GM12873 (cell line): ENCODE measurements around the gene LRP8.

Experiments used
- CTCF ChIP-seq: IDR thresholded peaks from 2 replicates; pipeline ENCODE4 v1.5.1; 2012; ENCODE audit warnings: low read depth, mild to moderate bottlenecking, moderate library complexity, low read length, control low read depth; ENCODE audit not compliant: insufficient read depth; ENCODE audit errors: missing control alignments

LRP8 gene

DNA sequence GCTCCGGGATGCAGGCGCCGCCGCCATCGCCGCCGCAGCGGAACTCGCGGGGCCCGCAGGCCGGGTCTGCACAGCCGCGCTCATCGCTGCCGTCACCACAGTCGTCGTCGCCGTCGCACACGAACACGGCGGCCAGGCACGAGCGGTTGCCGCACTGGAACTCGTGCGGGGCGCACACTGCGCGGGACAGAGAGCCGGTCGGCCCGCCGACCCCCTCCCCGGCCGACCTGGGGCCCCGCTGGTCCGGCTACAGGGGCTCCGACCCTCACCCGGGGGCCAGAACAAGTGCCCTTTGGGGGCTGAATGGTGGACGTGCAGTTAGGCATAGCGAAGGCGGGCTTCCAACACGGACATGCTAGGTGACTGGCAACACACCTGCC lies 51.0 kb downstream of the LRP8 start:
- TF ChIP-seq CTCF: no peak

DNA sequence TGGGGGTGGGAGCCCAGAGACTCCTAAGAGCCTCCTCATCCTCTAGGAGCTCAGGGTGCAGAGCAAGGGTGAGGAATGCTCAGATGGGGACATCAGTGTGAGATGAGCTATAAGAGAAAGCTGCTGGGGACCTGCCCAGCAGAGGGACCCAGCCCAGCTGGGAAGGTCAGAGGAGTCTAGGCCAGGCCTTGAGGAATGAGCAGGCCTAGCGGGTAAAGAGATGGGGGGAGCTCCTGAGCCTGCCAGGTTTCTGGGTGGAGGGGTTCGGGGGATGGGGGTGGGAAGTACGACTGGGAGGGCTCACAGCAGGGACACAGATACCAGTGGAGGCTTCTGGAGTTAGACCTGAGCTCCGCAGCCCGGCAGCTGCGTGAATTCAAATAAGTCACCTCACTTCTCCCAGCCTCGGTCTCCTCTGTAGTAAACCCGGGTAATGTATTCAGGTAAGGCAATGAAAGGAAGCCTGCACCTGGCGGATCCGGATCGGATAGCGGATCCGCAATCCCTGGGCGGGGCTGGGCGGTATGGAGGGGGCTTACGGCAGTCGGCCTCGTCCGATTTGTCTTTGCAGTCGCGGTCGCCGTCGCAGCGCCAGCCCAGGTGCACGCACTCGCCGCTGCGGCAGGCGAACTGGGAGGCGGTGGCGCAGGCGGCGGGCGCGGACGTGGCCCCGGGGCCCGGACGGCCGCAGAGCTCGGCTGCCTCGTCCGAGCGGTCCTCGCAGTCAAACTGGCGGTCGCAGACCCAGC lies 51.5 kb downstream of the LRP8 start:
- TF ChIP-seq CTCF: no peak

DNA sequence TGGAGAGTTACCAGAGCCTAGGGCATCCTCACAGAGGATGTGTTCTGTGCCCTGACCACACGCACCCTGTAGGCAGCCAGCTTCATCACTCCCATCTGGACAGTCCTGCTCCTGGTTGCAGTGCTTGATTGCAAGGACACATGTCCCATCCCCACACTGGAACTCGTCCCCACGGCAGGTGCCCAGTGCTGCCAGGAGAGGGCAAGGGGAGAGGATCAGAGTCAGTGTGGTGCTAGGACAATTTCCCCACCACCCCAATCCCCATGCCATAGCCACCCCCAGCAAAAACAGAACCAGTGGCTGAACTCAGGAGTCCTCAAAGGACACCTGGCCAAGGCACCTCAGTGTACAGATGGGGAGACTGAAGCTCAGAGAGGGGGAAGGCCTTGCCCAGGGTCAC lies 52.3 kb downstream of the LRP8 start:
- no peak for TF ChIP-seq CTCF

GRCh38 chr1:53274541-53275185 lies 53.2 kb downstream of the LRP8 start:
- TF ChIP-seq CTCF: no peak

GRCh38 chr1:53274026-53274425 lies 53.8 kb downstream of the LRP8 start:
- no peak for TF ChIP-seq CTCF

DNA sequence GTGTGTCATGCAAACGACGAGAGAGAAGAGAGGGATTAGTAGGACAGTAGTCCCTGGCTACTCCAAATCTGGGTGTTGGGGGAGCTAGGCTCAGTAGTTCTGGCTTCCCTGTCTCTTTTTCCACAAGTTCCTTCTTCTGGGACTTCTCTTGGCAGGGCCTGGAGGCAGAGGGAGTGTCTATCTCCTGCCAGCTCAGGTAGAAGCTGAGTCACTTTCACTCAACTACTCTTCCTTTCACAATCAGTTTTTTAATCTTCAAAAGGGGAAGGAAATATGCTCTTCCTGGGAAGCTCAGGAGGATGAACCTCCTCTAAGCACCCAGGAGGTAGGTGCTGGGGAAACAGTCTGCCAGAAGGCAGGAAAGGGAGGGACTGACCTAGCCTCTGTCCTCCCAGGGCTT lies 54.3 kb downstream of the LRP8 start:
- no peak for TF ChIP-seq CTCF

- no peak for TF ChIP-seq CTCF
These were observed 55.5 kb downstream of the LRP8 start for GRCh38 chr1:53272349-53272748.
